ENCODE data around the gene OTX2. TPM values are rescaled to one million over a fixed set of nuclear protein-coding genes. Genes with fewer than 3 reads are reported as not detected.
A peak's percentile ranks its signal among the peaks of the same experiment; 100 is the strongest.

Gene OTX2
- total RNA-seq, 1 donor from 2014 or later, result not detected

- intact Hi-C loops (cut with DNase I), result no loop called here
- Histone ChIP-seq H3K36me3 (no peaks in the 10 kb centered on the region), H3K4me3 (peak overlapping the region in 1 of 2 donors; percentile 19), H3K27me3 (peaks cover 44% of the 10 kb centered on the region), H3K27ac (no peak overlapping the region), H3K4me1 (peaks cover 19% of the 10 kb centered on the region), H3K9me3 (no peaks in the 10 kb centered on the region)
- no peak for TF ChIP-seq CTCF (IDR thresholded peaks at IDR 0.05)
- no peak for TF ChIP-seq POLR2AphosphoS5 (IDR thresholded peaks at IDR 0.05; ENCODE audit: insufficient read depth in 1 of 2, low read depth in 1 of 2)
- no peak for TF ChIP-seq POLR2A (IDR thresholded peaks at IDR 0.05)
- DNase-seq (ENCODE audit: extremely low spot score in 2 of 2), result no peak
Observed at GRCh38 chr14:56808383-56809269, 1.7 kb downstream of the OTX2 start.

GRCh38 chr14:56808110-56808382, 2.2 kb downstream of the OTX2 start:
- Histone ChIP-seq H3K36me3 (no peaks in the 10 kb centered on the region), H3K4me1 (peaks cover 19% of the 10 kb centered on the region), H3K27me3 (peaks cover 44% of the 10 kb centered on the region), H3K9me3 (no peaks in the 10 kb centered on the region), H3K4me3 (no peak overlapping the region), H3K27ac (no peak overlapping the region)
- TF ChIP-seq POLR2AphosphoS5 (IDR thresholded peaks at IDR 0.05; ENCODE audit: insufficient read depth in 1 of 2, low read depth in 1 of 2) (no peak), POLR2A (IDR thresholded peaks at IDR 0.05) (no peak), CTCF (IDR thresholded peaks at IDR 0.05) (no peak)
- no peak for DNase-seq (ENCODE audit: extremely low spot score in 2 of 2)
- intact Hi-C loops (cut with DNase I), result no loop called here

- H3K27me3 ChIP-seq, result peaks cover 42% of the 10 kb centered on the region
- no peaks in the 10 kb centered on the region for H3K36me3 ChIP-seq
- intact Hi-C loops (cut with DNase I), result no loop called here
- peaks cover 19% of the 10 kb centered on the region for H3K4me1 ChIP-seq
- DNase-seq (ENCODE audit: extremely low spot score in 2 of 2), result no peak
- H3K27ac ChIP-seq, result no peak overlapping the region
- no peaks in the 10 kb centered on the region for H3K9me3 ChIP-seq
- TF ChIP-seq POLR2A (IDR thresholded peaks at IDR 0.05), result no peak
- no peak for TF ChIP-seq CTCF (IDR thresholded peaks at IDR 0.05)
- no peak for TF ChIP-seq POLR2AphosphoS5 (IDR thresholded peaks at IDR 0.05; ENCODE audit: insufficient read depth in 1 of 2, low read depth in 1 of 2)
- no peak overlapping the region for H3K4me3 ChIP-seq
Observed at GRCh38 chr14:56807386-56808109, 2.7 kb downstream of the OTX2 start.

- Histone ChIP-seq H3K27me3 (peaks cover 37% of the 10 kb centered on the region), H3K27ac (no peak overlapping the region), H3K4me1 (peaks cover 19% of the 10 kb centered on the region), H3K36me3 (no peaks in the 10 kb centered on the region), H3K4me3 (no peak overlapping the region), H3K9me3 (no peaks in the 10 kb centered on the region)
- intact Hi-C loops (cut with DNase I), result no loop called here
- TF ChIP-seq POLR2AphosphoS5 (IDR thresholded peaks at IDR 0.05; ENCODE audit: insufficient read depth in 1 of 2, low read depth in 1 of 2) (no peak), POLR2A (IDR thresholded peaks at IDR 0.05) (no peak), CTCF (IDR thresholded peaks at IDR 0.05) (no peak)
- DNase-seq (ENCODE audit: extremely low spot score in 2 of 2), result no peak
Observed at GRCh38 chr14:56806760-56807159, 3.5 kb downstream of the OTX2 start.
